GM23338 (cell line): ENCODE results near the gene C5orf22. TPM values are rescaled to one million over a fixed set of nuclear protein-coding genes. Genes with fewer than 3 reads are reported as not detected.

Experiments used
- ATAC-seq: fragments of 200-7000 bp; cut with Tn5 transposase; 3 replicates; pipeline ENCODE4 v1.9.1; 2020
- DNase-seq: peaks from one replicate; pipeline ENCODE4 v3.0.0-alpha.2; 2015; ENCODE audit warnings: low spot score
- H2AFZ ChIP-seq: fragments of 200-600 bp; sonication (generic); 2 replicates; pipeline ENCODE4 v1.8.0; 2016; ENCODE audit warnings: antibody characterized with exemption, mild to moderate bottlenecking, moderate library complexity
- H3F3A ChIP-seq: fragments of 200-600 bp; sonication (generic); replicated peaks from 2 replicates; pipeline ENCODE4 v1.8.0; 2017; ENCODE audit warnings: antibody characterized with exemption, mixed run types, low read depth
- H3K27ac ChIP-seq: fragments of 200-600 bp; sonication (generic); 2 replicates; pipeline ENCODE4 v1.6.1; 2016; ENCODE audit warnings: low read depth
- H3K27me3 ChIP-seq: fragments of 200-600 bp; sonication (generic); 2 replicates; pipeline ENCODE4 v1.8.0; 2016; ENCODE audit warnings: mild to moderate bottlenecking, mixed run types, moderate library complexity; ENCODE audit not compliant: insufficient read depth
- H3K36me3 ChIP-seq: fragments of 200-600 bp; sonication (generic); 2 replicates; pipeline ENCODE4 v1.8.0; 2016; ENCODE audit warnings: mild to moderate bottlenecking; ENCODE audit not compliant: insufficient read depth
- H3K4me1 ChIP-seq: fragments of 200-600 bp; sonication (generic); 2 replicates; pipeline ENCODE4 v1.8.0; 2016; ENCODE audit warnings: mild to moderate bottlenecking, moderate library complexity; ENCODE audit not compliant: insufficient read depth
- H3K4me2 ChIP-seq: fragments of 200-600 bp; sonication (generic); 2 replicates; pipeline ENCODE4 v1.7.1; 2017; ENCODE audit warnings: mixed run types
- H3K4me3 ChIP-seq: fragments of 200-600 bp; sonication (generic); 2 replicates; pipeline ENCODE4 v1.6.1; 2016; ENCODE audit warnings: mixed run types
- H3K79me2 ChIP-seq: fragments of 200-600 bp; sonication (generic); replicated peaks from 2 replicates; pipeline ENCODE4 v1.8.0; 2017; ENCODE audit warnings: mild to moderate bottlenecking; ENCODE audit not compliant: insufficient read depth
- H3K9me2 ChIP-seq: fragments of 200-600 bp; sonication (generic); 2 replicates; pipeline ENCODE4 v1.8.0; 2017; ENCODE audit not compliant: insufficient read depth
- H4K20me1 ChIP-seq: fragments of 200-600 bp; sonication (generic); replicated peaks from 2 replicates; pipeline ENCODE4 v1.8.0; 2017; ENCODE audit warnings: mild to moderate bottlenecking; ENCODE audit not compliant: insufficient read depth
- H3K27ac Mint-ChIP-seq: 2 replicates; pipeline ENCODE4 v1.8.0; 2020; ENCODE audit warnings: inconsistent platforms, mild to moderate bottlenecking, moderate library complexity, mixed read lengths
- H3K27me3 Mint-ChIP-seq: 3 replicates; pipeline ENCODE4 v1.8.0; 2022; ENCODE audit warnings: low read depth, mild to moderate bottlenecking, moderate library complexity, mixed read lengths, inconsistent platforms; ENCODE audit not compliant: insufficient read depth, poor library complexity
- H3K36me3 Mint-ChIP-seq: 3 replicates; pipeline ENCODE4 v1.8.0; 2021; ENCODE audit warnings: low read depth, mild to moderate bottlenecking, inconsistent platforms, moderate library complexity, mixed read lengths
- H3K4me1 Mint-ChIP-seq: 3 replicates; pipeline ENCODE4 v1.8.0; 2020; ENCODE audit warnings: mild to moderate bottlenecking, inconsistent platforms, mixed read lengths
- H3K4me3 Mint-ChIP-seq: 3 replicates; pipeline ENCODE4 v1.8.0; 2021; ENCODE audit warnings: moderate library complexity, mild to moderate bottlenecking, inconsistent platforms, mixed read lengths
- H3K9me3 Mint-ChIP-seq: 3 replicates; pipeline ENCODE4 v1.8.0; 2020; ENCODE audit warnings: moderate library complexity, mild to moderate bottlenecking, inconsistent platforms, mixed read lengths
- CREB1 ChIP-seq: fragments of 250-450 bp; sonication (Bioruptor Pico); IDR thresholded peaks from 2 replicates; pipeline ENCODE4 v1.5.0; 2020; ENCODE audit warnings: low read depth, mild to moderate bottlenecking, moderate library complexity
- EZH2 ChIP-seq: fragments of 200-600 bp; sonication (generic); IDR thresholded peaks from one replicate; pipeline ENCODE4 v1.8.0; 2017; ENCODE audit warnings: antibody characterized with exemption, mild to moderate bottlenecking, low read depth; ENCODE audit not compliant: unreplicated experiment
- NANOG ChIP-seq: IDR thresholded peaks from 2 replicates; pipeline ENCODE4 v1.6.1; 2016; ENCODE audit warnings: antibody characterized with exemption, borderline replicate concordance
- POLR2AphosphoS5 ChIP-seq: IDR thresholded peaks from 2 replicates; pipeline ENCODE4 v1.6.1; 2016; ENCODE audit warnings: antibody characterized with exemption, low read depth
- polyA plus RNA-seq: library from polyadenylated mRNA; unstranded; fragments of >200 nt; fragmentation: Nextera tagmentation; extraction: Ambion mirVana; gene quantifications from 2 replicates; pipeline ENCODE4 v1.2.1, GENCODE V29; 2016
- total RNA-seq: library from RNA; depleted of rRNA; stranded (reverse); fragments of >200 nt; shearing (Covaris generic); gene quantifications from 2 replicates; pipeline ENCODE4 v1.2.3, GENCODE V29; 2014
- TF ChIP-seq, protein P1 (sequence below): IDR thresholded peaks from one replicate; pipeline ENCODE4 v1.6.1; 2018; ENCODE audit warnings: antibody characterized with exemption; ENCODE audit not compliant: unreplicated experiment
- TF ChIP-seq, protein P2 (sequence below), 2 experiments: fragments of 200-600 bp in 1 of 2; sonication (generic) in 1 of 2; conservative IDR thresholded peaks; 2 replicates each; pipeline versions ENCODE4 v1.5.1 to v1.6.1; 2016 to 2017; ENCODE audit warnings: antibody characterized with exemption in 2 of 2, low read depth in 2 of 2, mild to moderate bottlenecking in 2 of 2, moderate library complexity in 1 of 2
- TF ChIP-seq, protein P3 (sequence below): fragments of 250-450 bp; sonication (Bioruptor Pico); IDR thresholded peaks from 2 replicates; pipeline ENCODE4 v1.5.0; 2020; ENCODE audit warnings: mild to moderate bottlenecking, moderate library complexity

The C5orf22 gene
- total and polyA plus RNA-seq, 2 experiments from 2014 or later, result 13.6 to 30.9 TPM

DNA sequence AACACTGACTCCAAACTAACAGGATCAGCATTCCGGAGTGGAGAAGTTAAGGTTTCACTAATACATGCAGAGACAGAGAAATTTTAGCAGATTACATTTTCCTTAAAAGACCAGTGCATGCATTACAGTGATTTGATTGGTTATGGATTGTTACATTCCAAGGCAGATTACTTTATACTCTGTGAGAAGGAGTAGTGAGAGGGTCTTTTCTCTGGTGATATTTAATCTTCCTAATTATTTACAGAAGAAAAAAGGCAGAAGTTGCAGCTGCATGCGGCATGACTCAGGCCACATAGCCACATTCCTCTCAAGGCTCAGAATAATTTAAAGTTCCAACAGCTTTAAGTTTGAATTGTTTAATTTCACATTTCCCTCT is 53.8 kb downstream of the C5orf22 start:
- DNase-seq (no peak), ATAC-seq (no peak)
- H4K20me1 ChIP-seq, result no peaks in the 10 kb centered on the region
- no peak overlapping the region for H3K27ac Mint-ChIP-seq
- H3K4me3 ChIP-seq, result no peak overlapping the region
- TF ChIP-seq POLR2AphosphoS5 (no peak), CREB1 (CRISPR knock-in tag) (no peak), EZH2 (no peak), NANOG (no peak)
- TF ChIP-seq, protein P1, sequence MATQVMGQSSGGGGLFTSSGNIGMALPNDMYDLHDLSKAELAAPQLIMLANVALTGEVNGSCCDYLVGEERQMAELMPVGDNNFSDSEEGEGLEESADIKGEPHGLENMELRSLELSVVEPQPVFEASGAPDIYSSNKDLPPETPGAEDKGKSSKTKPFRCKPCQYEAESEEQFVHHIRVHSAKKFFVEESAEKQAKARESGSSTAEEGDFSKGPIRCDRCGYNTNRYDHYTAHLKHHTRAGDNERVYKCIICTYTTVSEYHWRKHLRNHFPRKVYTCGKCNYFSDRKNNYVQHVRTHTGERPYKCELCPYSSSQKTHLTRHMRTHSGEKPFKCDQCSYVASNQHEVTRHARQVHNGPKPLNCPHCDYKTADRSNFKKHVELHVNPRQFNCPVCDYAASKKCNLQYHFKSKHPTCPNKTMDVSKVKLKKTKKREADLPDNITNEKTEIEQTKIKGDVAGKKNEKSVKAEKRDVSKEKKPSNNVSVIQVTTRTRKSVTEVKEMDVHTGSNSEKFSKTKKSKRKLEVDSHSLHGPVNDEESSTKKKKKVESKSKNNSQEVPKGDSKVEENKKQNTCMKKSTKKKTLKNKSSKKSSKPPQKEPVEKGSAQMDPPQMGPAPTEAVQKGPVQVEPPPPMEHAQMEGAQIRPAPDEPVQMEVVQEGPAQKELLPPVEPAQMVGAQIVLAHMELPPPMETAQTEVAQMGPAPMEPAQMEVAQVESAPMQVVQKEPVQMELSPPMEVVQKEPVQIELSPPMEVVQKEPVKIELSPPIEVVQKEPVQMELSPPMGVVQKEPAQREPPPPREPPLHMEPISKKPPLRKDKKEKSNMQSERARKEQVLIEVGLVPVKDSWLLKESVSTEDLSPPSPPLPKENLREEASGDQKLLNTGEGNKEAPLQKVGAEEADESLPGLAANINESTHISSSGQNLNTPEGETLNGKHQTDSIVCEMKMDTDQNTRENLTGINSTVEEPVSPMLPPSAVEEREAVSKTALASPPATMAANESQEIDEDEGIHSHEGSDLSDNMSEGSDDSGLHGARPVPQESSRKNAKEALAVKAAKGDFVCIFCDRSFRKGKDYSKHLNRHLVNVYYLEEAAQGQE, result no peak
- TF ChIP-seq, protein P2, sequence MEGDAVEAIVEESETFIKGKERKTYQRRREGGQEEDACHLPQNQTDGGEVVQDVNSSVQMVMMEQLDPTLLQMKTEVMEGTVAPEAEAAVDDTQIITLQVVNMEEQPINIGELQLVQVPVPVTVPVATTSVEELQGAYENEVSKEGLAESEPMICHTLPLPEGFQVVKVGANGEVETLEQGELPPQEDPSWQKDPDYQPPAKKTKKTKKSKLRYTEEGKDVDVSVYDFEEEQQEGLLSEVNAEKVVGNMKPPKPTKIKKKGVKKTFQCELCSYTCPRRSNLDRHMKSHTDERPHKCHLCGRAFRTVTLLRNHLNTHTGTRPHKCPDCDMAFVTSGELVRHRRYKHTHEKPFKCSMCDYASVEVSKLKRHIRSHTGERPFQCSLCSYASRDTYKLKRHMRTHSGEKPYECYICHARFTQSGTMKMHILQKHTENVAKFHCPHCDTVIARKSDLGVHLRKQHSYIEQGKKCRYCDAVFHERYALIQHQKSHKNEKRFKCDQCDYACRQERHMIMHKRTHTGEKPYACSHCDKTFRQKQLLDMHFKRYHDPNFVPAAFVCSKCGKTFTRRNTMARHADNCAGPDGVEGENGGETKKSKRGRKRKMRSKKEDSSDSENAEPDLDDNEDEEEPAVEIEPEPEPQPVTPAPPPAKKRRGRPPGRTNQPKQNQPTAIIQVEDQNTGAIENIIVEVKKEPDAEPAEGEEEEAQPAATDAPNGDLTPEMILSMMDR (conservative IDR thresholded peaks at IDR 0.05; ENCODE audit: low read depth in 2 of 2), result no peak
- TF ChIP-seq, protein P3, sequence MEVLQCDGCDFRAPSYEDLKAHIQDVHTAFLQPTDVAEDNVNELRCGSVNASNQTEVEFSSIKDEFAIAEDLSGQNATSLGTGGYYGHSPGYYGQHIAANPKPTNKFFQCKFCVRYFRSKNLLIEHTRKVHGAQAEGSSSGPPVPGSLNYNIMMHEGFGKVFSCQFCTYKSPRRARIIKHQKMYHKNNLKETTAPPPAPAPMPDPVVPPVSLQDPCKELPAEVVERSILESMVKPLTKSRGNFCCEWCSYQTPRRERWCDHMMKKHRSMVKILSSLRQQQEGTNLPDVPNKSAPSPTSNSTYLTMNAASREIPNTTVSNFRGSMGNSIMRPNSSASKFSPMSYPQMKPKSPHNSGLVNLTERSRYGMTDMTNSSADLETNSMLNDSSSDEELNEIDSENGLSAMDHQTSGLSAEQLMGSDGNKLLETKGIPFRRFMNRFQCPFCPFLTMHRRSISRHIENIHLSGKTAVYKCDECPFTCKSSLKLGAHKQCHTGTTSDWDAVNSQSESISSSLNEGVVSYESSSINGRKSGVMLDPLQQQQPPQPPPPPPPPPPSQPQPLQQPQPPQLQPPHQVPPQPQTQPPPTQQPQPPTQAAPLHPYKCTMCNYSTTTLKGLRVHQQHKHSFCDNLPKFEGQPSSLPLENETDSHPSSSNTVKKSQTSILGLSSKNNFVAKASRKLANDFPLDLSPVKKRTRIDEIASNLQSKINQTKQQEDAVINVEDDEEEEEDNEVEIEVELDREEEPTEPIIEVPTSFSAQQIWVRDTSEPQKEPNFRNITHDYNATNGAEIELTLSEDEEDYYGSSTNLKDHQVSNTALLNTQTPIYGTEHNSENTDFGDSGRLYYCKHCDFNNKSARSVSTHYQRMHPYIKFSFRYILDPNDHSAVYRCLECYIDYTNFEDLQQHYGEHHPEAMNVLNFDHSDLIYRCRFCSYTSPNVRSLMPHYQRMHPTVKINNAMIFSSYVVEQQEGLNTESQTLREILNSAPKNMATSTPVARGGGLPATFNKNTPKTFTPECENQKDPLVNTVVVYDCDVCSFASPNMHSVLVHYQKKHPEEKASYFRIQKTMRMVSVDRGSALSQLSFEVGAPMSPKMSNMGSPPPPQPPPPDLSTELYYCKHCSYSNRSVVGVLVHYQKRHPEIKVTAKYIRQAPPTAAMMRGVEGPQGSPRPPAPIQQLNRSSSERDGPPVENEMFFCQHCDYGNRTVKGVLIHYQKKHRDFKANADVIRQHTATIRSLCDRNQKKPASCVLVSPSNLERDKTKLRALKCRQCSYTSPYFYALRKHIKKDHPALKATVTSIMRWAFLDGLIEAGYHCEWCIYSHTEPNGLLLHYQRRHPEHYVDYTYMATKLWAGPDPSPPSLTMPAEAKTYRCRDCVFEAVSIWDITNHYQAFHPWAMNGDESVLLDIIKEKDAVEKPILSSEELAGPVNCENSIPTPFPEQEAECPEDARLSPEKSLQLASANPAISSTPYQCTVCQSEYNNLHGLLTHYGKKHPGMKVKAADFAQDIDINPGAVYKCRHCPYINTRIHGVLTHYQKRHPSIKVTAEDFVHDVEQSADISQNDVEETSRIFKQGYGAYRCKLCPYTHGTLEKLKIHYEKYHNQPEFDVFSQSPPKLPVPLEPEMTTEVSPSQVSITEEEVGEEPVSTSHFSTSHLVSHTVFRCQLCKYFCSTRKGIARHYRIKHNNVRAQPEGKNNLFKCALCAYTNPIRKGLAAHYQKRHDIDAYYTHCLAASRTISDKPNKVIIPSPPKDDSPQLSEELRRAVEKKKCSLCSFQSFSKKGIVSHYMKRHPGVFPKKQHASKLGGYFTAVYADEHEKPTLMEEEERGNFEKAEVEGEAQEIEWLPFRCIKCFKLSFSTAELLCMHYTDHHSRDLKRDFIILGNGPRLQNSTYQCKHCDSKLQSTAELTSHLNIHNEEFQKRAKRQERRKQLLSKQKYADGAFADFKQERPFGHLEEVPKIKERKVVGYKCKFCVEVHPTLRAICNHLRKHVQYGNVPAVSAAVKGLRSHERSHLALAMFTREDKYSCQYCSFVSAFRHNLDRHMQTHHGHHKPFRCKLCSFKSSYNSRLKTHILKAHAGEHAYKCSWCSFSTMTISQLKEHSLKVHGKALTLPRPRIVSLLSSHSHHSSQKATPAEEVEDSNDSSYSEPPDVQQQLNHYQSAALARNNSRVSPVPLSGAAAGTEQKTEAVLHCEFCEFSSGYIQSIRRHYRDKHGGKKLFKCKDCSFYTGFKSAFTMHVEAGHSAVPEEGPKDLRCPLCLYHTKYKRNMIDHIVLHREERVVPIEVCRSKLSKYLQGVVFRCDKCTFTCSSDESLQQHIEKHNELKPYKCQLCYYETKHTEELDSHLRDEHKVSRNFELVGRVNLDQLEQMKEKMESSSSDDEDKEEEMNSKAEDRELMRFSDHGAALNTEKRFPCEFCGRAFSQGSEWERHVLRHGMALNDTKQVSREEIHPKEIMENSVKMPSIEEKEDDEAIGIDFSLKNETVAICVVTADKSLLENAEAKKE (CRISPR knock-in tag), result no peak
- H3F3A ChIP-seq, result no peaks in the 10 kb centered on the region
- H2AFZ ChIP-seq, result no peak overlapping the region
- peaks cover 18% of the 10 kb centered on the region; the same call in 2 of the 3 replicates for H3K36me3 Mint-ChIP-seq
- H3K9me3 Mint-ChIP-seq, result peaks cover 29% of the 10 kb centered on the region
- no peak overlapping the region for H3K4me2 ChIP-seq
- no peak overlapping the region for H3K27ac ChIP-seq
- no peaks in the 10 kb centered on the region for H3K4me1 ChIP-seq
- no peaks in the 10 kb centered on the region; the same call in 1 of the 2 replicates for H3K36me3 ChIP-seq
- H3K27me3 Mint-ChIP-seq, result peaks cover 2% of the 10 kb centered on the region
- H3K4me1 Mint-ChIP-seq, result peaks cover 4% of the 10 kb centered on the region; the same call in 1 of the 3 replicates
- H3K79me2 ChIP-seq, result no peaks in the 10 kb centered on the region
- H3K9me2 ChIP-seq, result no peaks in the 10 kb centered on the region
- H3K27me3 ChIP-seq, result no peaks in the 10 kb centered on the region
- no peak overlapping the region for H3K4me3 Mint-ChIP-seq
